Keratinocyte (primary cell): ENCODE results near the gene ACAN. TPM values are rescaled to one million over a fixed set of nuclear protein-coding genes. Genes with fewer than 3 reads are reported as not detected.
A peak's percentile ranks its signal among the peaks of the same experiment; 100 is the strongest.
"Not testable (repeated sequence)": the region's sequence is repeated elsewhere in the genome, so short reads cannot be mapped to it uniquely, and the experiment has no call there.

Experiments
- DNase-seq: peaks from one replicate; pipeline ENCODE4 v3.0.0-alpha.2; 2011; ENCODE audit warnings: low read depth, missing footprints, low spot score
- FAIRE-seq: peaks from 2 replicates; lab custom pipeline; 2011; peaks lifted over from hg19 to GRCh38; lab: Jason Lieb, UNC
- H2AFZ ChIP-seq: 2 replicates; pipeline ENCODE4 v1.6.0; 2012; ENCODE audit warnings: low read length, control low read depth, inconsistent platforms; ENCODE audit not compliant: control insufficient read depth
- H3K27ac ChIP-seq: 2 replicates; pipeline ENCODE4 v1.5.1; 2011; ENCODE audit warnings: low read length; ENCODE audit not compliant: control insufficient read depth, insufficient read depth
- H3K27me3 ChIP-seq: 3 replicates; pipeline ENCODE4 v1.6.0; 2011; ENCODE audit warnings: low read length; ENCODE audit not compliant: control insufficient read depth, insufficient read depth; ENCODE audit errors: extremely low read depth
- H3K36me3 ChIP-seq, 2 experiments: 2 replicates in 1 of 2; 3 replicates in 1 of 2; pipeline ENCODE4 v1.5.1; 2011; ENCODE audit warnings: low read length in 2 of 2, mild to moderate bottlenecking in 1 of 2; ENCODE audit not compliant: control insufficient read depth in 2 of 2, insufficient read depth in 2 of 2; ENCODE audit errors: extremely low read depth in 1 of 2
- H3K4me1 ChIP-seq: 3 replicates; pipeline ENCODE4 v1.5.1; 2011; ENCODE audit warnings: low read length; ENCODE audit not compliant: control insufficient read depth, insufficient read depth; ENCODE audit errors: extremely low read depth
- H3K4me2 ChIP-seq: 3 replicates; pipeline ENCODE4 v1.6.0; 2011; ENCODE audit warnings: low read depth, low read length; ENCODE audit not compliant: control insufficient read depth, insufficient read depth; ENCODE audit errors: extremely low read depth
- H3K4me3 ChIP-seq, 3 experiments: fragments of 200-600 bp in 1 of 3; sonication (generic) in 1 of 3; 2 replicates in 2 of 3; 3 replicates in 1 of 3; pipeline ENCODE4 v1.5.1; 2011 to 2016; ENCODE audit warnings: low read length in 3 of 3, mild to moderate bottlenecking in 3 of 3, control low read depth in 2 of 3, inconsistent platforms in 1 of 3, low read depth in 1 of 3, mixed read lengths in 1 of 3, mixed run types in 1 of 3, moderate library complexity in 1 of 3; ENCODE audit not compliant: control insufficient read depth in 2 of 3, insufficient read depth in 2 of 3; ENCODE audit errors: extremely low read depth in 1 of 3
- H3K79me2 ChIP-seq: 2 replicates; pipeline ENCODE4 v1.6.0; 2012; ENCODE audit warnings: low read length; ENCODE audit not compliant: control insufficient read depth, insufficient read depth
- H3K9ac ChIP-seq: 3 replicates; pipeline ENCODE4 v1.6.0; 2011; ENCODE audit warnings: low read length; ENCODE audit not compliant: control insufficient read depth, insufficient read depth; ENCODE audit errors: extremely low read depth
- H3K9me1 ChIP-seq: 3 replicates; pipeline ENCODE4 v1.6.0; 2011; ENCODE audit warnings: low read length; ENCODE audit not compliant: control insufficient read depth, insufficient read depth; ENCODE audit errors: extremely low read depth
- H3K9me3 ChIP-seq: 2 replicates; pipeline ENCODE4 v1.5.1; 2012; ENCODE audit warnings: low read depth, low read length; ENCODE audit not compliant: control insufficient read depth
- H4K20me1 ChIP-seq: 3 replicates; pipeline ENCODE4 v1.6.0; 2011; ENCODE audit warnings: low read length; ENCODE audit not compliant: control insufficient read depth, insufficient read depth; ENCODE audit errors: extremely low read depth
- CTCF ChIP-seq, 3 experiments: IDR thresholded peaks in 1 of 3; conservative IDR thresholded peaks in 1 of 3; optimal IDR thresholded peaks in 1 of 3; 2 replicates in 2 of 3; 3 replicates in 1 of 3; pipeline versions ENCODE3 to v1.5.1; 2011; ENCODE audit warnings: low read length in 3 of 3, mild to moderate bottlenecking in 3 of 3, moderate library complexity in 2 of 3, control low read depth in 1 of 3, inconsistent platforms in 1 of 3; ENCODE audit not compliant: insufficient read depth in 2 of 3; ENCODE audit errors: extremely low read depth in 1 of 3
- EZH2 ChIP-seq: IDR thresholded peaks from one replicate; pipeline ENCODE4 v1.6.1; 2012; ENCODE audit warnings: inconsistent platforms, mild to moderate bottlenecking, low read length, moderate library complexity
- dilution Hi-C: fragments of 300-500 bp; cut with MboI; formaldehyde crosslinking; loops from one replicate; pipeline ENCODE4 v1.7.0; 2020; ENCODE audit warnings: low sequenced_read_pairs; ENCODE audit not compliant: extremely low pct_ligation_motif_present
- polyA plus RNA-seq, 5 experiments: library from polyadenylated mRNA; depleted of rRNA in 3 of 5; stranded (reverse) in 3 of 5; stranded (forward) in 1 of 5; unstranded in 1 of 5; fragments of >200 nt; gene quantifications; 1 replicate in 1 of 5; 2 replicates in 3 of 5; 3 replicates in 1 of 5; pipeline versions ENCODE4 v1.2.1 to v1.2.3, GENCODE V29; 2011 to 2012; ENCODE audit warnings: missing spikeins in 2 of 5, low read depth in 1 of 5, low replicate concordance in 1 of 5

The ACAN gene
- polyA plus RNA-seq, 1 donor (not counting 4 experiments of a cell fraction or from before 2014, with no cell fraction given): not detected

GRCh38 chr15:88918738-88919137, 115.5 kb downstream of the ACAN start:
- no peaks in the 10 kb centered on the region for H3K9me3 ChIP-seq
- H3K27me3 ChIP-seq: no peaks in the 10 kb centered on the region
- TF ChIP-seq CTCF (optimal IDR thresholded peaks at IDR 0.05 in 1 of 3, IDR thresholded peaks at IDR 0.05 in 1 of 3, conservative IDR thresholded peaks at IDR 0.05 in 1 of 3; ENCODE audit: extremely low read depth in 1 of 3, insufficient read depth in 2 of 3, low read length in 3 of 3): peak in 1 of 3 experiments; percentile 14
- TF ChIP-seq EZH2: no peak
- FAIRE-seq (peak; percentile 92), DNase-seq (peak; percentile 95)
- no peaks in the 10 kb centered on the region for H4K20me1 ChIP-seq
- no peak overlapping the region for H3K9ac ChIP-seq
- H3K79me2 ChIP-seq: no peaks in the 10 kb centered on the region
- H3K4me2 ChIP-seq: peak overlapping the region; percentile 1
- H2AFZ ChIP-seq: no peak overlapping the region
- H3K9me1 ChIP-seq: no peaks in the 10 kb centered on the region
- H3K4me3 ChIP-seq: no peak overlapping the region
- peak overlapping the region; percentile 44 for H3K27ac ChIP-seq
- dilution Hi-C loops: no loop called here
- H3K4me1 ChIP-seq: peaks cover 24% of the 10 kb centered on the region
- no peaks in the 10 kb centered on the region for H3K36me3 ChIP-seq

GRCh38 chr15:88920186-88920891, 117.1 kb downstream of the ACAN start:
- Histone ChIP-seq H3K4me2 (peak overlapping the region; percentile 27), H3K4me1 (peaks cover 21% of the 10 kb centered on the region), H3K9me3 (no peaks in the 10 kb centered on the region), H3K36me3 (no peaks in the 10 kb centered on the region), H3K27me3 (no peaks in the 10 kb centered on the region), H4K20me1 (no peaks in the 10 kb centered on the region), H2AFZ (no peak overlapping the region), H3K79me2 (no peaks in the 10 kb centered on the region), H3K27ac (peak overlapping the region; percentile 56), H3K9me1 (no peaks in the 10 kb centered on the region), H3K4me3 (no peak overlapping the region), H3K9ac (no peak overlapping the region)
- DNase-seq (peak; percentile 68), FAIRE-seq (no peak)
- dilution Hi-C loops: no loop called here
- no peak for TF ChIP-seq EZH2

- H3K27ac ChIP-seq: peak overlapping the region; percentile 36
- H3K27me3 ChIP-seq, H3K9me1 ChIP-seq, H3K4me2 ChIP-seq, dilution Hi-C loops, H3K9me3 ChIP-seq, FAIRE-seq, H2AFZ ChIP-seq, H3K36me3 ChIP-seq, H3K9ac ChIP-seq, H3K4me3 ChIP-seq, H3K79me2 ChIP-seq, H4K20me1 ChIP-seq: not testable (repeated sequence)
- peaks cover 21% of the 10 kb centered on the region for H3K4me1 ChIP-seq
- DNase-seq: peak; percentile 49
These were observed 117.7 kb downstream of the ACAN start for GRCh38 chr15:88920892-88921435.

Other genes with a start within 250 kb of the ACAN start
- gene AEN, start 182.1 kb upstream of the ACAN start, polyA plus RNA-seq: 27.5 to 28.2 TPM (median 27.7 TPM) in 3 replicates
- 8.5 to 10.6 TPM (median 8.9 TPM) in 3 replicates for gene ISG20, start 164.4 kb upstream of the ACAN start, polyA plus RNA-seq
- gene HAPLN3, start 92.1 kb downstream of the ACAN start, polyA plus RNA-seq: 1.4 to 2.2 TPM (median 1.4 TPM) in 3 replicates
- 55.3 to 107 TPM (median 85.1 TPM) in 3 replicates for gene MFGE8, start 109.9 kb downstream of the ACAN start, polyA plus RNA-seq